Left ventricle myocardium inferior (tissue), 1 donor: ENCODE measurements around the gene FGF12. TPM values are rescaled to one million over a fixed set of nuclear protein-coding genes. Genes with fewer than 3 reads are reported as not detected.

Experiments used
- DNase-seq: peaks from one replicate; pipeline ENCODE4 v3.0.0-alpha.2; 2020
- H3K27ac ChIP-seq: fragments of 200-600 bp; replicated peaks from 2 replicates; pipeline ENCODE4 v1.8.0; 2021
- H3K27me3 ChIP-seq: fragments of 200-600 bp; 2 replicates; pipeline ENCODE4 v1.8.0; 2021; ENCODE audit warnings: low read depth
- H3K36me3 ChIP-seq: fragments of 200-600 bp; 2 replicates; pipeline ENCODE4 v1.8.0; 2021
- H3K4me1 ChIP-seq: fragments of 200-600 bp; 2 replicates; pipeline ENCODE4 v1.8.0; 2021
- H3K4me3 ChIP-seq: fragments of 200-600 bp; 2 replicates; pipeline ENCODE4 v1.8.0; 2021; ENCODE audit warnings: mild to moderate bottlenecking, moderate library complexity
- H3K9me3 ChIP-seq: fragments of 200-600 bp; replicated peaks from 2 replicates; pipeline ENCODE4 v1.8.0; 2021
- CTCF ChIP-seq: fragments of 200-600 bp; IDR thresholded peaks from 2 replicates; pipeline ENCODE4 v1.8.0; 2021; ENCODE audit warnings: antibody characterized with exemption, mild to moderate bottlenecking, borderline replicate concordance
- intact Hi-C: fragments of 100-400 bp; cut with micrococcal nuclease; formaldehyde crosslinking; loops from one replicate; pipeline ENCODE4 v1.11.0; 2022
- total RNA-seq: library from RNA; stranded (reverse); fragmentation: NEBNext Ultra II Directional; extraction: Animal tissue kit (Norgen Biotek cat#: 25700); gene quantifications from one replicate; pipeline ENCODE4 v1.2.1, GENCODE V29; 2021
- donor health status: DM: no; HTN: yes; CAD: no; lungs with severe emphysema.

The FGF12 gene
- total RNA-seq, 1 donor from 2014 or later: 325 TPM

- no peaks in the 10 kb centered on the region for H3K27me3 ChIP-seq
- intact Hi-C loops: no loop called here
- H3K27ac ChIP-seq: no peak overlapping the region
- H3K4me1 ChIP-seq: peaks cover 4% of the 10 kb centered on the region
- TF ChIP-seq CTCF: no peak
- no peaks in the 10 kb centered on the region for H3K36me3 ChIP-seq
- peak overlapping the region; percentile 9 for H3K4me3 ChIP-seq
- DNase-seq: no peak
- H3K9me3 ChIP-seq: no peaks in the 10 kb centered on the region
Observed at GRCh38 chr3:192169332-192169915, 557.9 kb downstream of the FGF12 start.

GRCh38 chr3:192168202-192168601, 559.1 kb downstream of the FGF12 start:
- intact Hi-C loops: no loop called here
- no peak overlapping the region for H3K27ac ChIP-seq
- TF ChIP-seq CTCF: no peak

GRCh38 chr3:192165552-192165951, 561.8 kb downstream of the FGF12 start:
- no peaks in the 10 kb centered on the region for H3K36me3 ChIP-seq
- no peak for DNase-seq

More at GRCh38 chr3:192168202-192168601, 559.1 kb downstream of the FGF12 start:
- no peaks in the 10 kb centered on the region for H3K4me1 ChIP-seq
- H3K27me3 ChIP-seq: no peaks in the 10 kb centered on the region
- H3K4me3 ChIP-seq: no peak overlapping the region
- no peaks in the 10 kb centered on the region for H3K36me3 ChIP-seq
- H3K9me3 ChIP-seq: no peaks in the 10 kb centered on the region
- no peak for DNase-seq

GRCh38 chr3:192161661-192162060, 565.7 kb downstream of the FGF12 start:
- intact Hi-C loops: no loop called here
- H3K4me1 ChIP-seq: no peaks in the 10 kb centered on the region
- no peaks in the 10 kb centered on the region for H3K9me3 ChIP-seq
- H3K27me3 ChIP-seq: no peaks in the 10 kb centered on the region
- H3K36me3 ChIP-seq: no peaks in the 10 kb centered on the region
- H3K27ac ChIP-seq: no peak overlapping the region
- no peak for DNase-seq
- no peak overlapping the region for H3K4me3 ChIP-seq
- no peak for TF ChIP-seq CTCF

More at GRCh38 chr3:192165552-192165951, 561.8 kb downstream of the FGF12 start:
- H3K4me3 ChIP-seq: no peak overlapping the region
- H3K4me1 ChIP-seq: no peaks in the 10 kb centered on the region
- H3K27ac ChIP-seq: no peak overlapping the region
- no peaks in the 10 kb centered on the region for H3K9me3 ChIP-seq
- intact Hi-C loops: no loop called here
- no peaks in the 10 kb centered on the region for H3K27me3 ChIP-seq
- TF ChIP-seq CTCF: no peak

- DNase-seq: no peak
- Histone ChIP-seq H3K36me3 (no peaks in the 10 kb centered on the region), H3K27ac (no peak overlapping the region), H3K4me1 (no peaks in the 10 kb centered on the region), H3K4me3 (no peak overlapping the region), H3K27me3 (no peaks in the 10 kb centered on the region), H3K9me3 (no peaks in the 10 kb centered on the region)
- no peak for TF ChIP-seq CTCF
- intact Hi-C loops: no loop called here
Observed at GRCh38 chr3:192156382-192156781, 571.0 kb downstream of the FGF12 start.
